Activated CD4-positive, alpha-beta T cell treated with anti-CD3 and anti-CD28 coated beads, Interleukin-2, Interleukin-6, amounts not matched to agents 100 ng/mL and 50 ng/mL, durations not matched to agents 16 hours and 8 hours (primary cell): Measurements from ENCODE around the gene TOP2A.

ENCODE experiments used
- DNase-seq: peaks from one replicate; pipeline ENCODE4 v3.0.0-alpha.2; 2020

TOP2A gene

DNA sequence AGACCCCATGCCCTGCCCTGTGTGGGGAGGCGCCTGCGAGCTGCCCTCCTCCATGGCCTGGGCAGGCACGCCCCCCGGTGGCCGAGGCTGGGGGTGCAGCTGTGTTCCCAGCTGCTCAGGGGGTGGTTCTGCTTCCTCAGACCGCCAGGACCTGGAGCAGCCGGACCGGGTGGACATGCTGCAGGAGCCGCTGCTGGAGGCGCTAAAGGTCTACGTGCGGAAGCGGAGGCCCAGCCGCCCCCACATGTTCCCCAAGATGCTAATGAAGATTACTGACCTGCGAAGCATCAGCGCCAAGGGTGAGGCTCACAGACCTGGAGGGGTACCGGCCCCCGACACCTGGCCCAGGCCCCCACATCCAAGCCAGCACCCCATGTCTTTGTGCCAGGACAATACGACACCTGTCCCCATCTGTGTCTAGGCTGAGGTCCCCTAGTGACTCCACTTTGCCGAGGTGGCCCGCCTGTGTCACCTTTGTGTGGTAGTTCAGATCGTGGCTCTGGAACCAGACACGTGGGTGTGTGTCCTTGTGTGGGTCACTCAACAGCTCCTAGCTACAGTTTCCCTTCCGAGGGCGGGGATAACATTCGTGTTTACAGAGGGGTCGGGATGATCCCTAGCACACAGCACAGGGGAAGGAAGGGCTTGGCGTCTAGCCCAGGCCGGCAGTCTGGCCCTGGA lies 62.4 kb downstream of the TOP2A start:
- peak; percentile 81 for DNase-seq

DNA sequence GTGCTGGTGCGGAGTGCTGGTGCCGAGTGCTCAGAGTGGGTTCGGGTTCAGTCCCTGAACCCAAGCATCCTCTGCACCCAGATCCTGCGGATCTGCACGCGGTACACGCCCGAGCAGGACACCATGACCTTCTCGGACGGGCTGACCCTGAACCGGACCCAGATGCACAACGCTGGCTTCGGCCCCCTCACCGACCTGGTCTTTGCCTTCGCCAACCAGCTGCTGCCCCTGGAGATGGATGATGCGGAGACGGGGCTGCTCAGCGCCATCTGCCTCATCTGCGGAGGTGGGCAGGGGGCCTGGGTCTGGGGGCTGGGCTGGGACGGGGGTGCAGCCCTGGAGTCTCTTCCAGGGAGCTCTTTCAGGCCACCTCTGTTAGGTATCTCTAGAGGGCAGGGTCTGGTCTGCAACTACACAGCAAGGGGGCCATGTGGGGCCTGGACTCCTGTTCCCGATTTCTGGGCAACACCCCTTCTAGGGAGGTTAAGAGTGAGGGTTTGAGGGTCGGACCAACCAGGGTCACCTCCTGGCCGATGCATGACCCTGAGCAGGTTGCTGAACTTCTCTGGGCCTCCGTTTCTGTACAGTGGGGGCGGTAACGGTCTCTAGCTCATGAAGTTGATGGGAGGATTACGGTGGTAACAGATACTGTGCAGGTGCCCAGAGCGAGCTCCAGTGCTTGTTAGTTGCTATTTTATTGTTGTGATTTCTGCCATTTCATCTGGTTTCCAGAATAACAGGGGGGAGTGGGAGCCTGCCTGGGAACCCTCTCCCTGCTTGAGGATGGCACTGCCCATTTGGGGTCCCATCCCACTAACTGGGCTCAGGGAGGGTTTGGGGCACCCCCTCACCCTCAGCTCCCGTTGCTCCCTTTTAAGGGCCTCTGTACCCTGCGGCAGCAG lies 63.2 kb downstream of the TOP2A start:
- DNase-seq: no peak

DNA sequence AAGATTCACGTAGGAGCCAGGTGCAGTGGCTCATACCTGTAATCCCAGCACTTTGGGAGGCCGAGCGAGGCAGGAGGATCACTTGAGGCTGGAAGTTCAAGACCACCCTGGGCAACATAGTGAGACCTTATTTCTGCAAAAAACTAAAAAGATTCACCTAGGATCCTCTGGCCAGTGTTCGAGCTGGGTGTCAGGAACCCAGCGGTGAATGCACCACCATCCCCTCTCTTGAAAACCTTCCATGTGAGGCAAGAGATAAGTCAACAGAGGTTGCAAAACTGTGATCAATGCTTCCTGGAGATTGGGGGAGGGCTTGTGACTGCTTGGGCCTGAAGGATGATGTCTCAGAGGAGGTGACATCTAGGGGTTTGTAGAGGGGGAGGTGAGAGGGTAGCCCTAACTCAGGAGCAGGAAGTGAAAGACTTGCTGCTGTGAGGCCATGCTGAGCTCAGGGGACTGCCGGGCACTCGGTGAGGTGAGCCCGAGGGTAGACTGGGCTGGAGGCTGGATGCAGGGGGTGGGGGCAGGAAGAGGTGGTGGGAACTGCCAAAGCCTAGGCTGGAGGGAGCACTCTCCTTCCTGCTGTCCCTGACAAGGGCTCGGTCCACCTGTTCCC lies 64.8 kb downstream of the TOP2A start:
- DNase-seq: no peak

DNA sequence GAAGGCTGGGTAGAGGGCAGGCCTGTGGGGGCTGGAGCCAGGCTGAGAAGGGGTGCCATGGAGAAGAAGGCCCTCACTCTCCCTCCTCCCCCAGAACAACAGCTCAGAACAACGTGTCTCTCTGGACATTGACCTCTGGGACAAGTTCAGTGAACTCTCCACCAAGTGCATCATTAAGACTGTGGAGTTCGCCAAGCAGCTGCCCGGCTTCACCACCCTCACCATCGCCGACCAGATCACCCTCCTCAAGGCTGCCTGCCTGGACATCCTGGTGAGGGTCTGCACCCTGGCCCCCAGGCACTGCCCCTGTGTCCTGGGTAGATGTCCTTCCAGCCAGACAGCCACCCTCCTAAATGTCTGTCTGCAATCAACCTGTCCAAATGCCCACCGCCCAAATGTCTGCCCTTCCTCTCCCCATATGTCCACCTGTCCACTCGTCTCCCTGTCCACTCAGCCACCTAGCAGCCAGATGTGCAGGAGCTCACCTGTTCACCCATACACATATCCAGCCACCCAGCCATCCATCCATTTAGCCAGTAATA lies 65.4 kb downstream of the TOP2A start:
- no peak for DNase-seq

DNA sequence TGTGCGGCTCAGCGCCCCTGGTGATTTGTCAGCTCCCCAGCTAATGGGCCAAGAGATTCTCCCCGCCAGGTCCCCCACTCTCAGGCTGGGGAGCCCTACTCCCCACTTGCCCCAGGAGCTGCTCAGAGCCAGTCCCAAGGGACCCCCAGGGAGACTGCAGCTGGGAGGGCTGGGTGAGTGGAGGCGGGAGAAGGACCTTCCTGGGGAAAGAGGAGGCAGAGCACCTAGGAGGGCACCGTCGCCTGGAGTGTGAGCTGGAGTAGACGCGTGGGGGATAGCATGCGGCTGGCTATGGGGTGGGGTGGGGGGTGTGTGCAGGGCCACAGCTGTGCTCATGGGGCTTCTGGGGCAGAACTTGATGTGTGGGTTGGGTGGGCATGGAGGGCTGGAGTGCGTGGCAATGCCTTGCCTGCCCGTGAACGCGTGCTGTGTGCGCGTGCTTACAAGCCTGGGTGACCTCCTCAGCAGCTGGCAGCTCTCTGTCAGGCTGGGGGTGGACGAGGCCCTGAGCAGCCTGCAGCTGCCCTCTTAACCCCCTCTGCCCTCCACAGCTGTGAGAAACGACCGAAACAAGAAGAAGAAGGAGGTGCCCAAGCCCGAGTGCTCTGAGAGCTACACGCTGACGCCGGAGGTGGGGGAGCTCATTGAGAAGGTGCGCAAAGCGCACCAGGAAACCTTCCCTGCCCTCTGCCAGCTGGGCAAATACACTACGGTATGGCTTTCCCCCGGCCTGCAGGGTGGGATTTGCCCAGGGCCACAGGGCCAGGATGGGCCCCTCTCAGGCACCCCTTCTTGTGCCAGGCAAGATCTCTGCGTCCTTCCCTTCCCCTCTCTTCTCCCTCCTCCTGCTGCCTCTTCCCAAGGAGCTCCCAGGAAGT lies 66.1 kb downstream of the TOP2A start:
- DNase-seq: no peak

DNA sequence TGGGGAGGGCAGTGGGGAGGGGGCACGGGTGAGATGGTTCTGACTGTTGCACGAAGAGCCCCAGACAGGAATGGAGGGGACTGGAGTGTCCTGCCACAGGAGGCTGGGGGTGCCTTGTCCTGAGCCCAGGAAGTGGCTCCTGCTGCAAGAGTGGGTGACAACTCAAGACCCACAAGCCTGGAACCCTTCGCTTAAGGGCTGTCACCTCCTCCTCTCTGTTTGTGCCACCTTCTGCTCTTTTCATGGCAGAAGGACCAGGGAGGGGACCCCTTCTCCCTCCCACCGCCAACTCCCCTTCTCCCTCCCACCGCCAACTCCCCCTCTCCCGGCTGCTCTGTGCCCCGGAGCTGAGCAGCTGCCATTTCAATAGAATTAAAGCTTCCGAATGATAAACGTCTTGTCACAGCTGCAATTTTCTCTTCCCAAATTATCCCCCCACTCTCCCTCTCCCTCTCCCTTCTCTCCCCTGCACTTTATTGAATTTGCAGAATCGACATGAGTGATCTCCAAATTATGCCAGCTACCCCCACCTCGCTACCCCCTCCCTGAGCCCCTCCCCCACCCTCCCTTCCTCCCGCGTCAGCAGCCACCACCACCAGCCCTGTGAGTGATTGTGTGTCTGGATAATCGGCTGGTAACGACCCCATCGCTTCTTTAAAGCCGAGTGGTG lies 66.9 kb downstream of the TOP2A start:
- DNase-seq: no peak

DNA sequence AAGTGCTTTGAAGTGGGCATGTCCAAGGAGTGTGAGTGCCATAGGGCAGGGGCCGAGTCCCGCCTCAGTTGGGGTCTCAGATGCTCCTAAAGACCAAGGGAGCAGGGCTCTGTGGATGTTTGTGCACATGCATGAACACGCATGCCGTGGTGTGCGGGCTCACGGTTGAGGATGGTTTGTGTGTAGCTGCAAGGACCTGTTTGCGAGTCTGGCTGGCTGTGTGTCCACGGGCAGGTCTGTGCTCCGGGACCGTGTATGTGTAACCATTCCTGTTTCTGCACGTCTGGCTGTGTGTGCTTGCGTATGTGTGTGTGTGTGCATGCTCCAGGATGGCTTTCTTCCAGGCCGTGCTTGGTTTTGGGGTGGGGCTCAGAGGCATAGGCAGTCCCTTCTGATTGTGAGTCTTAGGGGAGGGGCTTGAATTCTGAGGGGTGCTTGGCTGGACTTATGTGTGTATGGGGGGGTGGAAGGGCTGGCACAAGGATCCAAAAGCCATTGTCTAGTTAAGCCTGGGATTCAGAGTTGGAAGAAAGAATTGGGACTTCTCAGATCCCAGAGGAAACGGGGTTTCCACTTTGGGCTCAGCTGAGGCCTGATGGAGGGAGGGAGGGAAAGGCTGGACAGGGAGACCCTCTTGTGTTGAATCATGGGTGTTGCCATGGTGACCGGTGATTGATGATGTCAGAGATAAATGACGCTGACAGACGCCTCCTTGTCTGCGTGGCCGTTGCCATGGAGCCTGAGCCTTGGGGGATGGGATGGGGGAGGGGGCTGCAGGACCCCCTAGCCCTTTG lies 67.6 kb downstream of the TOP2A start:
- DNase-seq: no peak

DNA sequence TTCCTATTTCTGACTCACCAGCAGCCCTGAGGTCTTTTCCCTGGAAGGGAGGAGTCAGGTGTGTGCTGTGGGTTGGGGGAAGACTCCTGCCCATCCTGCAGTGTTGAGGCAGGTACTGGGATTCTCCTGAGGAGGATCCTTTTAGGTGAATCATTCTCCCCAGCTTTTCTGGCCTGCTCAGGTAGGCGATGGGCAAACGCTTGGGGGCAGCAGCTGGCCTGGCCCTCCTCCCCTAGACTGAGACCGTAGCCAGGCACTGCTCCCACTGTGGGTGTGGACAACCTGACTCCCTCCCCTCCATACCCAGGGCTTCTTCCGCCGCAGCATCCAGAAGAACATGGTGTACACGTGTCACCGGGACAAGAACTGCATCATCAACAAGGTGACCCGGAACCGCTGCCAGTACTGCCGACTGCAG lies 68.2 kb downstream of the TOP2A start:
- no peak for DNase-seq

DNA sequence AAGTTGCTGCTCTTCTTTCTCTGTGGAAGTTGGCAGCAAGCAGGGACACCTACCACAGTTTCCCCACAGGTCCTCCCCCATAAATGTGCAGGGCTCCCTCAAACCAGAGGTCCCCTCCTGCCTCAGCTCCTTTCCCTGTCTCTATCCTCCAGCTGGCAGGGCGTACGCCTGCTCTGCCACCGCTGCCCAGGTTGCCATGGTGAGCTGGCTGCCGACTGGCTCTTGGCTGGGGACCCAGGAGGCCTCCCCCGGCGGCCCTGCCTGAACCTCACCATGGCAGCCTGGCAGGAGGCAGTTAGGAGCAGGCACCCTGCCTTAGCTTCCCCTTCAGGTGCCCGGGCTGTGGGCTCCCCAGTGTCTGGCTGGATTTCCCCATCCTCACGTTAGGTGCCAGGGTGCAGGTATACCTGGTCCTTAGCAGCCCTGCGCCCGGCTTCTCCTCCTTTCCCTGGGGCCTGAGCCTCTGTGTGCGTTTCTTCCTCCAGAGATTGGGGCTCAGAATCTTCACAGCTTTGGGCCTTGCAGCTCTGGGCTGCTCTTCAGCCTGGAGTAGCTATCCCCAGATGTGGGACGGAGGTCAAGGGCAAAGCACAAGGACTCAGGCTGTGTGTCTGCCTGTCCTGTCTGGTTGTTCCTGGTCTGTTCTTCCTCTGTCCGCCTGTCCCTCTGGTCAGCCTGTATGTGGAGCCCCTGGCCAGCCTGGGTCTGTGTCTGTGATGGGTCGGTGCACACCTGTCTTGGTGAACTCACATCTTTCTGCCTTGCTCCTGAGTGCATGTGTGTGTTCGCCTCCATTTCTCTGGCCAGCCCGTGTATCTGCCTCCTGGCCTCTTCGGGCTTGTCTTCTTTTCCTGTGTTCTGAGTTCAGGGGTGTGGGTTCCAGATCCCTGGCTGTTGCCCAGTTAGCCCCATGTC lies 68.9 kb downstream of the TOP2A start:
- DNase-seq: no peak

DNA sequence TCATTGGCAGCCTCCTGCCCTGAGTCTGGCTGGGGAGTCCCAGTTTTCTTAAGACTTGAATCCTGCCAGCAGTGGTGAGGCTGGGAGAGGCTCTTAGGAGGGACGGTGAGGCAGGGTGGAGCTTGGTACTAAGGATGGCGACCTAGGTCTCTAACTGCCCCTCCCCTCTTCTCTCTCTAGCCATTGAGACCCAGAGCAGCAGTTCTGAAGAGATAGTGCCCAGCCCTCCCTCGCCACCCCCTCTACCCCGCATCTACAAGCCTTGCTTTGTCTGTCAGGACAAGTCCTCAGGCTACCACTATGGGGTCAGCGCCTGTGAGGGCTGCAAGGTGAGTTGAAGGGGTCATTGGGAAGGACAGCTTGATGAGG lies 69.6 kb downstream of the TOP2A start:
- DNase-seq: no peak

DNA sequence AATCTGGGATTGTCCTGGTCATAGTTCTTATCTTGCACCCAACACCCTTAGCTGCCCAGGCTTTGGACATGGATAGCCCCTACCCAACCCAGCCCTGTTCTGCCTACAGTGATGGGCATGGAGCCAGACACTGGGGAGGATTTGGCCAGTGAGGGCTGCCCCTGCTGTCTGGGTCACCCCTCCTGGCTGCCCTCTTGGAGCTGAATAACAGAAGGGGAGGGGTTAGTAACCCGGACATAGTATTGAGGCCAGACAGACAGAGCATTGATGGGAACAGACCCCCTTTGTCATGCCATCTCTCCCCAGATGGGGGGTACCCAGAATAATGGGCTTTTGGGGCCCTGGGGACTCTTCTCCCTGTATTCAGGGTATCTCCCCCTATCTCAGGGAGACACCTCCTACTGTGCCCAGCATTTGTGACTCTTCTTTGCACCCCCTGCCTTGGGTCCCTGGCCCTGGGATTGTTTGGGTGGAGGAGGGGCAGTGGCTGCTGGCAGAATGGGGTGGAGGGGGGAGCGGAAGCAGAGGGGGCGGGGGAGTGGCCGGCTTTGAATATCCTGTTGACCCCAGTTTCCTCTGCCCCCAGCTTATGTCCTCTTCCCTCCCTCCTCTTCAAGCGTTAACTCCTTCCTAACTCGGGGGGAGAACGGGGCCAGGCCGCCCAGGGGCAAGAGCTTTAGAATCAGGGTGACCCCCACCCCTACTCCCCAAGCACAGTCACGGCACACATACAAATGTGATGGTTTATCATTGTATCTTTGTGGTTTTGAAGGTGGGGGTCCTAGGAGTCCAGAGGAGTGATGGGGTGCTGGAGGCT lies 70.2 kb downstream of the TOP2A start:
- no peak for DNase-seq

DNA sequence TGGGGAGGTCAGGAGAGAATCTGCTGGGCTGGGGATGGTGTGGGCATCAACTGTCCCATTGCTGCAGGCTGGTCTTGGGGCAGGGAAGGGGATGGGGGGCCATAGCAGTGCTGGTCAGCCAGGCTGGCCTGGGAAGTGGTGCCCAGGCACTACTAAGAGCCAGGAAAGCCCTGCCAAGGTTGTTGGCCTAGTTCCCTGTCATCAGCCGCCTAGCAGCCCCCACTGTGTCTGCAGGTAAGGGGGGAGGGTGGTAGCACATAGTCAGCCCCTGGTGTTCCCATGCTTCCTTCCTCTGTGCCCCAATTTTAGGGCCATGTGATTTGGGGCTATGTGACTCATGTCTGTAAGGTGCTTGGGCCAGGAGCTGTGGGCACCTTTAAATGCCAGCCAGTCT lies 70.9 kb downstream of the TOP2A start:
- DNase-seq: no peak

DNA sequence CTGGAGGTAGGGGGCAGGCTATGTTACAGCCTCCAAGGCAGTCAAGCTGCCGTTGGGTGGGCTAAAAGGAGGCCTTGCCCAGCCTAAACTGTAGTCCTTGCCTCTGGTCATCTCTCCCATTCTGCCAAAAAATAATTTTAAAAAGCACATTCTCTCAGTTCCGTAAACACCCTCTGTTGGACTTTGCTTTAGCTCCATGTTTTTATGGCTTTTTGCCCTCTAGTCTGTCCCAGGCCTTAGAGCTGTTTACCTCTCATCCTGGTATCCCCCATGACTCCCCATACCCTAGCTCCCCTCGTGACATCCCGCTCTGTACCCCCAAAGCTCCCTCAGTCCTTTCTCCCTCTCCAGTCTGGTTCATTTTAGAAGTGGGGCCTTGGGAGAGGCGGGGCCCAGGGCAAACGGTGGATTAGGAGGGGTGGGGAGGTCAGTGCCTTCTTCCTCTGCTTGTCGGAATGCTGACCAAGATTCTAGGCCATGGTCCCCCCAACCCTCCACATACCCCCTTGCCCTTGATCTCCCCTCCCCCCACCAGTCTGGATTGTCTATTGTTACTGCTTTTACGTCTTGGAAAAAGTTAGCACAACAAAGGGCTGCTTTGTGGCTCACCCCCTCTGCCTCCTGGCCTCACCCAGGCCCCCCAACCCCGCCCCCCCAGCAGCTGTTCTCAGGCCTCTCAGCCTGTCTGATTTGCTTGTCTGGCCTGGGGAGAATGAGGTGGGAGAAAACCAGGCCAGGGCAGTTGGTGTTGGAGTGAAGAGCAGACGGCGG lies 71.5 kb downstream of the TOP2A start:
- no peak for DNase-seq

DNA sequence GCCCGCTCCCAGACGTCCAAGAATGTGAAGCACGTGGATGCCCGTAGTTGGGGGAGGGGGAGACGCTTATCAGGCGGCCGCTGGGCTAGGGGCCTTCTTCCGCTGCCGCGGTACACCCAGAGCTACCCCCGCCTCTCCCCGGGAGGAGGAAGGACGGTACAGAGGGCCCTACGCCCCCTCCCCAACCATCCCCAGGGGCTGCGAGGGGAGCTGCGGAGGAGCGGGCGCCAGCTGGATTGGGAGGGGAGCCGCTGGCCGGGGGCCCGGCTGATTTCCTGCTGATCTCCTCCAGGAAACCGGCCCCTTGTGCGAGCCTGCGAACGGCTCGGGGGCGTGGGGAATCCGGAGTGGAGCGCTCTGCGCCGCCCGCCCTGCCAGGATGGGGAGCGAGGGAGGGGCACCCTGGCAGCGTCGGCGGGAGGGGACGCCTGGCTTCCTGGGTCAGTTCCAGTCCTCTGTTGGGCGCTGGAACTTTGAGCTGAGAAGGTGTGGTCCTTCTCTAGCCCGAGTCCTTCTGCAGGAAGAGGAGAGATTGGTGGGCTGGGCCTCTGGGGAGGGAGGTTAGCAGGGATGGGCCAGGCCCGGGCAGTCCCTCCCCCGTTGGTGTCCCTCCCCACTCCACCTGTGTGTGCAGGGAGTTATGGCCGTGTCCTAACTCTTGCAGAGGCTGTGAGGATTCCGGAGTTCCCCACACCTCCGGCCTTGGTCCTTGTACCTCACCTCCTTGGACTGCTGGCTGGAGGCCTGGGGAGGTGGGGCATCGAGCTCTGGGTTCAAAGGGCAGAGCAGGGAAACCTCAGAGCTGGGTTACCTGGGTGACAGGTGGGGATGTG lies 72.3 kb downstream of the TOP2A start:
- DNase-seq: no peak

DNA sequence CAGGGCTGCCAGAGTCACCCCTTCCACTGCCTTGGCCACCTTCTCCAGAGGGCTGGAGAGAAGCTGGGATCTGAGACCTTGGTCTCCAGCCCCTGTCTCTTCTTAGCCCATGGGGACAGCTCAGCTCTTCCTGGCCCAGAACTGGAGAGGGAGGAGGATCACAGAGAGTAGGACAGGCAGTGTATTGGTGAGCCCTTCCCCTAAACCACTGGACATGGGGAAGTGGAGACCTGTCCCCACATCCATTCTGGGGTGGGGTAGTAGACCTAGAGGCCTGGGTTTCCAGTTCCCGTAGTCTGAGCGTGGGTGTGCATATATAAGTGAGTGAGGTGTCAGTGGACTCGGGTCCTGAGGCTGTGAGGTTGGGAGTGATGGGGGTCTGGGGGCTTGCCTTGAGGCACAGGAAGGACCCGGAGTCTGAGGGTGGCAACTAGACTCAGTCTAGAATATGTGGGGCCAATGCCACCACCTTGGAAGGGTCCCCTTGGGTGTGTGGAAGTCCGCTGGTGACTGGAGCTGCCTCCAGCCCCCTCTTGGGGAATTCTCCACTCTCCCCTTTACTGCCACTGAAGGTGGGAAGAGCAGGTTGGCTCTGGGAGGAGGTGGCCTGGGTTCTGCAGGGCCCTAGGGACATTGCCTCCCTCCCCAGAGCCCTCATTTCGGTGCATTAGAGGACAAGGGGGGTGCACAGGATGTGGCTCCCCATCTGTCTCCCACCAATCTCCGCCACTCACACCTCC lies 73.1 kb downstream of the TOP2A start:
- DNase-seq: no peak

DNA sequence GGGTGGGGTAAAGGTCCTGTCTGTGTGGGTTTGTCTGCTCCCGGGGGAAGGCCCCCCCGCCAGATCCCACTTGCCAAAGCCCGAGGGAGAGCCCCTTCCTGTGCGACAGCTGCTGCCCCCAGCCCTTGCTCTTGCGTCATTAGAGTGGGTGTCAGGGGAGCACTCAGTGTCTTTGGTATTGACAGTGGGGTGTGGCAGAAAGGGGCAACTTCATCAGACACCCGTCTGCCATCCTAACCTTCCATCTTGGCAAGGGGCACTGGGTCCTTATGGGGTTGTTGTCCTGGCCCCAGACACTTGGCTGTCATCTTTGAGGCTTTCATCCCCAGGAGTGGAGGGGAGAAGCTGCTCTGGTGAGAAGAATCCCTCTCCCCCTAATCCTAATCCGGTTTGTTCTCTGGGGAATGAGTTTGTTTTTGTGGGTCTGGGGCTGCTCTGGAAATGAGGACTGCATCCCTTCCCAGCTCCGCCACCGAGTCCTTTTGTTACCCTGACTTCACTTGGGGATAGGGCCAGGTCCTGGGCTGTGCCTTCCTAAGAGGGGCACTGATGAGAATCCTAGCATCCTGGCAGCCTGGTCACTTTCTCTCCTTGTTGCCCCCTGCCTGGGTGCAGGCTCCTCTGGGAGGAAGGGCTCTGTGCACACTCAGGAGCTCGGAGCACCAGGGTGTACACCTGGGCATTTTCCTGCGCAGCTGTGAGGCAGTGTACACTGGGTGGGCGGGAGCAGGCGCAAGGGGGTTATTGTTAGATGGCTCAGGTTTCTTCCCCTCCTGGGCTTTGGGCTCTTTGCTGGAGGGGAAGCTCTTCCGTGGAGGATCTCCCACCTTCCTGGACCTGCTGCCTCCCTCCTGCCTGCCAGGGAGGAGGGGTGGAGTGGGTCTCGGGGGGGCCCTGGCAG lies 74.2 kb downstream of the TOP2A start:
- DNase-seq: no peak
